ENCODE measurements around the gene BCL2L1. TPM values are rescaled to one million over a fixed set of nuclear protein-coding genes. Genes with fewer than 3 reads are reported as not detected.

BCL2L1 gene
- total and polyA plus RNA-seq, 10 of the 15 experiments (the other 5 are each of a cell fraction or from before 2014, with no cell fraction given): 0.63 to 67.7 (median 43.6) TPM

DNA sequence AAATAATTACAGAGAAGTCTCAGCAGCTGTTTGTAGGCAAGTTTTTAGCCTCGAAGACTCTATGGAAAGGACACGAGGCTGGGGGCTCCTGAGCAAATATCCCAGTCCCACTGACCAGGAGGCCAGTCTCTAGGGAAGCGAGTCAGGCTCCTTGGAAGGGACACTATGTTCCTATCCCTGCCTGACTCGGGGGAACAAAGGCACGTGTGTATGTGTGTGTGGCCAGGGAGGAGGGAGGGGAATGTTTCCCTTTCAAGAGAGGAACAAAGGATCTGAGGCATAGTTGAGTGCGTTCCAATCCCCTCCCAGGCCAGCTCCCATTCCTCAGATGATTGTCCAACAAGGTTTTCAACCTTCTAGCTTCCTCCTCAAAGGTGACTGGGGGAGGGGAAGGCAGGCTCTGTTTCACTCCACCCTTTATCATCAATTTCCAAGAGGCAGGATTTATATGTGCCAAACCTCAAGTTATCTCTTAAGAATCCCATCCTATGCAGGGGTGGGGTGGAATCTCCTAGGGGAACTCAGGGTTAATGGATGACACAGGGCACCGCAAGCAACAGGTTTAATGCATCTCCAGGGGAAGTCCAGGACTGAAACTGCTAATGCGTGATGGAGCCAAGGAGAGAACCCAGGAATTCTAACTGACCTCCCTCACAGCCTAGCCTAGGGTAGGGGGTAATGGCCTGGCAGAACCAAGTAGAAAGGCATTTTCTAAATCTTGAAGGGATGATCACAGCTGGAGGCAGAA is 9.9 kb downstream of the BCL2L1 start:
- intact Hi-C loops (cut with micrococcal nuclease; ENCODE audit: unreplicated experiment) (no loop called here), in situ Hi-C loops (cut with MboI) (no loop called here)
- WGBS (ENCODE audit: insufficient coverage, insufficient replicate concordance, low lambda C conversion rate, missing lambda C conversion rate): 88% methylated on average over 8 of the region's 8 CpGs
- FAIRE-seq (no peak), ATAC-seq (no peak), DNase-seq (ENCODE audit: low read depth, low spot score) (no peak)
- H3K4me3 ChIP-seq: no peak overlapping the region
- no peak overlapping the region for H3K27ac ChIP-seq (ENCODE audit: control insufficient read depth, insufficient read depth)
- H3K36me3 ChIP-seq (ENCODE audit: control insufficient read depth in 2 of 2, insufficient read depth in 2 of 2, low read length in 1 of 2): peaks cover 6 to 9% of the 10 kb centered on the region in 2 experiments
- CTCF ChIA-PET: interaction anchor here (1.3 to 25.1 kb wide), 5 partner anchors 8 to 144 kb away, joined by 3 to 254 read pairs (median 5); partner anchors contain the start of gene BCL2L1
- H3K9ac ChIP-seq (ENCODE audit: control insufficient read depth, insufficient read depth, low read length): no peak overlapping the region
- RAD21 ChIA-PET (ENCODE audit: unreplicated experiment): interaction anchor here (0.7 to 2.5 kb wide), 6 partner anchors 9 to 79 kb away, joined by 3 to 16 read pairs (median 4); no protein-coding TSS in a partner anchor
- H3K4me1 ChIP-seq (ENCODE audit: control insufficient read depth, insufficient read depth, low read length): peaks cover 28% of the 10 kb centered on the region
- no peaks in the 10 kb centered on the region for H3K9me3 ChIP-seq (replicated peaks; ENCODE audit: control insufficient read depth, insufficient read depth, low read length)
- peak overlapping the region; percentile 41 for H3K4me2 ChIP-seq (ENCODE audit: control insufficient read depth, insufficient read depth)
- no peaks in the 10 kb centered on the region for H4K20me1 ChIP-seq (ENCODE audit: control insufficient read depth, insufficient read depth)
- BruUV-seq (replicated peaks): no TSS peak
- TF ChIP-seq CHD2 (IDR thresholded peaks at IDR 0.05; ENCODE audit: borderline replicate concordance, low read depth, low read length) (no peak), TBL1XR1 (IDR thresholded peaks at IDR 0.05; ENCODE audit: low read depth, low read length) (no peak), IKZF1 (conservative IDR thresholded peaks at IDR 0.05) (no peak), JUNB (IDR thresholded peaks at IDR 0.05) (no peak), ZNF274 (IDR thresholded peaks at IDR 0.05; ENCODE audit: insufficient read depth, insufficient read length) (no peak), RAD51 (IDR thresholded peaks at IDR 0.05) (no peak), TCF7 (IDR thresholded peaks at IDR 0.05; ENCODE audit: borderline replicate concordance) (no peak)
- TF ChIP-seq, protein P1, sequence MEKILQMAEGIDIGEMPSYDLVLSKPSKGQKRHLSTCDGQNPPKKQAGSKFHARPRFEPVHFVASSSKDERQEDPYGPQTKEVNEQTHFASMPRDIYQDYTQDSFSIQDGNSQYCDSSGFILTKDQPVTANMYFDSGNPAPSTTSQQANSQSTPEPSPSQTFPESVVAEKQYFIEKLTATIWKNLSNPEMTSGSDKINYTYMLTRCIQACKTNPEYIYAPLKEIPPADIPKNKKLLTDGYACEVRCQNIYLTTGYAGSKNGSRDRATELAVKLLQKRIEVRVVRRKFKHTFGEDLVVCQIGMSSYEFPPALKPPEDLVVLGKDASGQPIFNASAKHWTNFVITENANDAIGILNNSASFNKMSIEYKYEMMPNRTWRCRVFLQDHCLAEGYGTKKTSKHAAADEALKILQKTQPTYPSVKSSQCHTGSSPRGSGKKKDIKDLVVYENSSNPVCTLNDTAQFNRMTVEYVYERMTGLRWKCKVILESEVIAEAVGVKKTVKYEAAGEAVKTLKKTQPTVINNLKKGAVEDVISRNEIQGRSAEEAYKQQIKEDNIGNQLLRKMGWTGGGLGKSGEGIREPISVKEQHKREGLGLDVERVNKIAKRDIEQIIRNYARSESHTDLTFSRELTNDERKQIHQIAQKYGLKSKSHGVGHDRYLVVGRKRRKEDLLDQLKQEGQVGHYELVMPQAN (conservative IDR thresholded peaks at IDR 0.05): no peak
- TF ChIP-seq, protein P2, sequence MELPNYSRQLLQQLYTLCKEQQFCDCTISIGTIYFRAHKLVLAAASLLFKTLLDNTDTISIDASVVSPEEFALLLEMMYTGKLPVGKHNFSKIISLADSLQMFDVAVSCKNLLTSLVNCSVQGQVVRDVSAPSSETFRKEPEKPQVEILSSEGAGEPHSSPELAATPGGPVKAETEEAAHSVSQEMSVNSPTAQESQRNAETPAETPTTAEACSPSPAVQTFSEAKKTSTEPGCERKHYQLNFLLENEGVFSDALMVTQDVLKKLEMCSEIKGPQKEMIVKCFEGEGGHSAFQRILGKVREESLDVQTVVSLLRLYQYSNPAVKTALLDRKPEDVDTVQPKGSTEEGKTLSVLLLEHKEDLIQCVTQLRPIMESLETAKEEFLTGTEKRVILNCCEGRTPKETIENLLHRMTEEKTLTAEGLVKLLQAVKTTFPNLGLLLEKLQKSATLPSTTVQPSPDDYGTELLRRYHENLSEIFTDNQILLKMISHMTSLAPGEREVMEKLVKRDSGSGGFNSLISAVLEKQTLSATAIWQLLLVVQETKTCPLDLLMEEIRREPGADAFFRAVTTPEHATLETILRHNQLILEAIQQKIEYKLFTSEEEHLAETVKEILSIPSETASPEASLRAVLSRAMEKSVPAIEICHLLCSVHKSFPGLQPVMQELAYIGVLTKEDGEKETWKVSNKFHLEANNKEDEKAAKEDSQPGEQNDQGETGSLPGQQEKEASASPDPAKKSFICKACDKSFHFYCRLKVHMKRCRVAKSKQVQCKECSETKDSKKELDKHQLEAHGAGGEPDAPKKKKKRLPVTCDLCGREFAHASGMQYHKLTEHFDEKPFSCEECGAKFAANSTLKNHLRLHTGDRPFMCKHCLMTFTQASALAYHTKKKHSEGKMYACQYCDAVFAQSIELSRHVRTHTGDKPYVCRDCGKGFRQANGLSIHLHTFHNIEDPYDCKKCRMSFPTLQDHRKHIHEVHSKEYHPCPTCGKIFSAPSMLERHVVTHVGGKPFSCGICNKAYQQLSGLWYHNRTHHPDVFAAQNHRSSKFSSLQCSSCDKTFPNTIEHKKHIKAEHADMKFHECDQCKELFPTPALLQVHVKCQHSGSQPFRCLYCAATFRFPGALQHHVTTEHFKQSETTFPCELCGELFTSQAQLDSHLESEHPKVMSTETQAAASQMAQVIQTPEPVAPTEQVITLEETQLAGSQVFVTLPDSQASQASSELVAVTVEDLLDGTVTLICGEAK (IDR thresholded peaks at IDR 0.05; ENCODE audit: borderline replicate concordance): no peak
- TF ChIP-seq, protein P3, sequence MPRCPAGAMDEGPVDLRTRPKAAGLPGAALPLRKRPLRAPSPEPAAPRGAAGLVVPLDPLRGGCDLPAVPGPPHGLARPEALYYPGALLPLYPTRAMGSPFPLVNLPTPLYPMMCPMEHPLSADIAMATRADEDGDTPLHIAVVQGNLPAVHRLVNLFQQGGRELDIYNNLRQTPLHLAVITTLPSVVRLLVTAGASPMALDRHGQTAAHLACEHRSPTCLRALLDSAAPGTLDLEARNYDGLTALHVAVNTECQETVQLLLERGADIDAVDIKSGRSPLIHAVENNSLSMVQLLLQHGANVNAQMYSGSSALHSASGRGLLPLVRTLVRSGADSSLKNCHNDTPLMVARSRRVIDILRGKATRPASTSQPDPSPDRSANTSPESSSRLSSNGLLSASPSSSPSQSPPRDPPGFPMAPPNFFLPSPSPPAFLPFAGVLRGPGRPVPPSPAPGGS (IDR thresholded peaks at IDR 0.05; ENCODE audit: borderline replicate concordance, insufficient read depth, low read depth, low read length, poor library complexity, severe bottlenecking): no peak
- peaks cover 75% of the 10 kb centered on the region for H3K79me2 ChIP-seq (ENCODE audit: control insufficient read depth, insufficient read depth, low read length)
- POLR2A ChIA-PET: interaction anchor here (0.9 to 2.3 kb wide), 4 partner anchors 8 to 29 kb away, joined by 3 to 8 read pairs (median 7); partner anchors contain the start of gene BCL2L1
- no peaks in the 10 kb centered on the region for H3K27me3 ChIP-seq (replicated peaks in 1 of 2; ENCODE audit: control insufficient read depth in 2 of 2, insufficient read depth in 2 of 2, low read length in 1 of 2)
- SMC1A ChIA-PET (ENCODE audit: uncharacterized antibody, unreplicated experiment): interaction anchor here (1.0 to 2.4 kb wide), 4 partner anchors 7 to 27 kb away, joined by 3 to 8 read pairs (median 6); no protein-coding TSS in a partner anchor
- no peak overlapping the region for H2AFZ ChIP-seq (ENCODE audit: control insufficient read depth, low read depth, low read length)
